GM23248 (cell line): Measurements from ENCODE around the gene DHRS3.
"Not testable (repeated sequence)": the region's sequence is repeated elsewhere in the genome, so short reads cannot be mapped to it uniquely, and the experiment has no call there.

ENCODE experiments used
- EZH2 ChIP-seq: fragments of 200-600 bp; sonication (generic); IDR thresholded peaks from 2 replicates; pipeline ENCODE4 v1.6.1; 2018; ENCODE audit warnings: antibody characterized with exemption, mild to moderate bottlenecking; ENCODE audit not compliant: insufficient read depth, poor library complexity, severe bottlenecking
- EZH2phosphoT487 ChIP-seq: fragments of 200-600 bp; sonication (generic); IDR thresholded peaks from 2 replicates; pipeline ENCODE4 v1.6.1; 2018; ENCODE audit warnings: antibody characterized with exemption, moderate library complexity, mild to moderate bottlenecking, low read depth; ENCODE audit not compliant: insufficient read depth

DNA sequence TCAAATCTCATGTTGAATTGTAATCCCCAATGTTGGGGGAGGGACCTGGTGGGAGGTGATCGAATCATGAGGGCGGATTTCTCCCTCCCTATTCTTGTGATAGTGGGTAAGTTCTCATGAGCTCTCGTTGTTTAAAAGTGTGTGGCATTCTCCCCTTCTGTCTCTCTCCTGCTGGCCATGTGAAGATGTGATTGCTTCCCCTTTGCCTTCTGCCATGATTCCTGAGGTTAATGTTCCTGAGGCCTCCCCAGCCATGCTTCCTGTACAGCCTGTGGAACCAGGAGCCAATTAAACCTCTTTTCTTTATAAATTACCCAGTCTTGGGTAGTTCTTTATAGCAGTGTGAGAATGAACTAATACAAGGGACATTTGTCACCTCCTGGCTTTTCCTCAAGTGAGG is 53.8 kb downstream of the DHRS3 start:
- TF ChIP-seq EZH2, EZH2phosphoT487: not testable (repeated sequence)
